Muscle of leg (tissue), 11 donors: ENCODE results near the gene IL10RB. TPM values are rescaled to one million over a fixed set of nuclear protein-coding genes. Genes with fewer than 3 reads are reported as not detected.
"Not testable (repeated sequence)": the region's sequence is repeated elsewhere in the genome, so short reads cannot be mapped to it uniquely, and the experiment has no call there.

Experiments used
- DNase-seq: peaks from one replicate; pipeline ENCODE4 v3.0.0; 2013
- H3K27ac ChIP-seq: one replicate; pipeline ENCODE4 v1.5.1; 2013; ENCODE audit warnings: mild to moderate bottlenecking, low read length, control low read depth
- H3K27me3 ChIP-seq: one replicate; pipeline ENCODE4 v1.6.1; 2013; ENCODE audit warnings: low read length; ENCODE audit not compliant: control insufficient read depth, insufficient read depth
- H3K36me3 ChIP-seq: one replicate; pipeline ENCODE4 v1.6.1; 2013; ENCODE audit warnings: low read length; ENCODE audit not compliant: control insufficient read depth, insufficient read depth
- H3K4me1 ChIP-seq: one replicate; pipeline ENCODE4 v1.6.1; 2013; ENCODE audit warnings: low read length; ENCODE audit not compliant: control insufficient read depth, insufficient read depth
- H3K4me3 ChIP-seq: one replicate; pipeline ENCODE4 v1.5.1; 2013; ENCODE audit warnings: low read length, control low read depth
- H3K9me3 ChIP-seq: replicated peaks from 2 replicates; pipeline ENCODE4 v1.6.1; 2013; ENCODE audit warnings: low read depth, low read length; ENCODE audit not compliant: control insufficient read depth
- WGBS: methylation state at CpG from one replicate; pipeline ENCODE4 v1.1.5; 2013; ENCODE audit warnings: missing lambda C conversion rate; ENCODE audit not compliant: insufficient coverage; 5-methylcytosine and 5-hydroxymethylcytosine counted together
- polyA plus RNA-seq, 8 donors: library from polyadenylated mRNA; unstranded; fragments of 120-200 nt; gene quantifications; one replicate each; pipeline versions ENCODE4 v1.2.1 to v1.2.3, GENCODE V29; 2013; ENCODE audit warnings: inconsistent platforms in 1 of 8, low replicate concordance in 1 of 8; ENCODE audit not compliant: insufficient read length in 8 of 8, insufficient read depth in 1 of 8
- total RNA-seq: library from RNA; stranded (reverse); fragments of 120-200 nt; gene quantifications from one replicate; pipeline ENCODE4 v1.2.4, GENCODE V29; 2013

The IL10RB gene
- total and polyA plus RNA-seq, 9 donors = 13.8 to 25.9 (median 18.9) TPM

- Histone ChIP-seq H3K4me1 (peaks cover 4% of the 10 kb centered on the region), H3K27ac (no peak overlapping the region), H3K4me3 (no peak overlapping the region), H3K27me3 (no peaks in the 10 kb centered on the region), H3K9me3 (no peaks in the 10 kb centered on the region), H3K36me3 (peaks cover 61% of the 10 kb centered on the region)
- 91% methylated on average over 4 of the region's 7 CpGs for WGBS
- no peak for DNase-seq
Observed at GRCh38 chr21:33249331-33250002, 16.7 kb upstream of the IL10RB start.

GRCh38 chr21:33251119-33251518, 15.0 kb upstream of the IL10RB start:
- Histone ChIP-seq H3K4me1 (peaks cover 4% of the 10 kb centered on the region), H3K36me3 (peaks cover 66% of the 10 kb centered on the region), H3K4me3 (no peak overlapping the region), H3K27ac (no peak overlapping the region), H3K27me3 (no peaks in the 10 kb centered on the region), H3K9me3 (no peaks in the 10 kb centered on the region)
- DNase-seq = no peak
- WGBS = 89% methylated on average over 2 of the region's 2 CpGs

DNA sequence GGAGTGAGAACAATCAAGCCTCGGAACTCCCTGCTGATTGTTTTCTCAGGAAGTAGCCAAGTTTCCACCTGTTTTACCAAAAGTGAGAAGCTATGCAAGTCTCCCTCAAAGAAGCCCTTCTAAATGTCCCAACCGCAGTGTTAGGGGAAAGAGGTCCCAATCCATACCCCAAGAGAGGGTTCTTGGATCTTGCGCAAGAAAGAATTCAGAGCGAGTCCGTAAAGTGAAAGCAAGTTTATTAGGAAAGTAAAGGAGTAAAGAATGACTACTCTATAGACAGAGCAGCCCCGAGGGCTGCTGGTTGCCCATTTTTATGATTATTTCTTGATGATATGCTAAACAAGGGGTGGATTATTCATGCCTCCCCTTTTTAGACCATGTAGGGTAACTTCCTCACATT, 12.8 kb upstream of the IL10RB start:
- not testable (repeated sequence) for H3K4me3 ChIP-seq, H3K27ac ChIP-seq, H3K27me3 ChIP-seq, H3K4me1 ChIP-seq, H3K9me3 ChIP-seq, DNase-seq
- WGBS = 100% methylated on average over 1 of the region's 6 CpGs
- H3K36me3 ChIP-seq = peaks cover 63% of the 10 kb centered on the region

- Histone ChIP-seq H3K27me3 (no peaks in the 10 kb centered on the region), H3K4me3 (no peak overlapping the region), H3K27ac (no peak overlapping the region), H3K36me3 (peaks cover 59% of the 10 kb centered on the region), H3K4me1 (no peaks in the 10 kb centered on the region), H3K9me3 (no peaks in the 10 kb centered on the region)
- WGBS = 95% methylated on average over 4 of the region's 5 CpGs
- DNase-seq = no peak
Observed at GRCh38 chr21:33254766-33255165, 11.4 kb upstream of the IL10RB start.

DNA sequence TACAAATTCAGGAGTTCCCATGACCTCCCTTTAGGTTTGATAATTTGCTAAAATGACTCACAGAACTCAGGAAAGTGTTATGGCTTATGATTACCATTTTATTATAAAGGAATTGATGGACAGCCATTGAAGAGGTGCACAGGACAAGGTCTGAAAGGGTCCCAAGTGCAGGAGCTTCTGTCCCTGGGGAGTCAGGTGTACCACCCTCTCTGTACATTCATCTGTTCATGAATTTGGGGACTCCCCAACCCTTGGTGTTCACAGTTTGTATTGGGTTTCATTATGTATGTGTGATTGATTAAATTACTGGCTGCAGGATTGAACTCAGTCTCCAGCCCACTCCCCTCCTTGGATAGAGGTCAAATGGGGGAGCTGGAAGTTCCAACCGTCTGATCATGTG, 10.8 kb upstream of the IL10RB start:
- Histone ChIP-seq H3K9me3 (no peaks in the 10 kb centered on the region), H3K27me3 (no peaks in the 10 kb centered on the region), H3K4me3 (no peak overlapping the region), H3K4me1 (no peaks in the 10 kb centered on the region), H3K36me3 (peaks cover 57% of the 10 kb centered on the region), H3K27ac (no peak overlapping the region)
- WGBS = 40% methylated on average over 1 of the region's 1 CpG
- no peak for DNase-seq

DNA sequence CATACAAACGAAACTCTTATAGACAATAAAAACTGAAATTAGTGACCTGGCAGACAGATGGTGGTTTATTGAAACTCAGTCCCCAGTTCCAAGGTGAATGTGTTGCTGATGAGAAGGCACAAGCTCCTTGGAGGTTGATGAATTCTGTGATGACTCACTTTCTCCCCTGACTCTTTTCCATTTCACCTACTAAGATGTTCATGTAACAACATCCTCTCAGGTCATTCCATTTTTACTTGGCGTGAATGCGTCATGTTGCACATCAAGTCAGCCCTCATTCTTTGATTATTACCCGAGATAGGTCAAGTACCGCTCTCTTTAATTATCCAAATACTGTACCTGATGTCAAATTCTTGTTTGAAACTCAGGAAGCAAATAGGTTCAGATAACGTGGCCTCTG, 10.1 kb upstream of the IL10RB start:
- H3K27me3 ChIP-seq = no peaks in the 10 kb centered on the region
- no peaks in the 10 kb centered on the region for H3K9me3 ChIP-seq
- H3K4me1 ChIP-seq = no peaks in the 10 kb centered on the region
- DNase-seq = no peak
- no peak overlapping the region for H3K27ac ChIP-seq
- peaks cover 53% of the 10 kb centered on the region for H3K36me3 ChIP-seq
- no peak overlapping the region for H3K4me3 ChIP-seq
- whole genome bisulfite sequencing = 85% methylated on average over 3 of the region's 6 CpGs

GRCh38 chr21:33257094-33257803, 8.9 kb upstream of the IL10RB start:
- no peaks in the 10 kb centered on the region for H3K27me3 ChIP-seq
- DNase-seq = no peak
- no peak overlapping the region for H3K4me3 ChIP-seq
- 95% methylated on average over 15 of the region's 18 CpGs for WGBS
- peaks cover 50% of the 10 kb centered on the region for H3K36me3 ChIP-seq
- no peak overlapping the region for H3K27ac ChIP-seq
- no peaks in the 10 kb centered on the region for H3K9me3 ChIP-seq
- no peaks in the 10 kb centered on the region for H3K4me1 ChIP-seq

DNA sequence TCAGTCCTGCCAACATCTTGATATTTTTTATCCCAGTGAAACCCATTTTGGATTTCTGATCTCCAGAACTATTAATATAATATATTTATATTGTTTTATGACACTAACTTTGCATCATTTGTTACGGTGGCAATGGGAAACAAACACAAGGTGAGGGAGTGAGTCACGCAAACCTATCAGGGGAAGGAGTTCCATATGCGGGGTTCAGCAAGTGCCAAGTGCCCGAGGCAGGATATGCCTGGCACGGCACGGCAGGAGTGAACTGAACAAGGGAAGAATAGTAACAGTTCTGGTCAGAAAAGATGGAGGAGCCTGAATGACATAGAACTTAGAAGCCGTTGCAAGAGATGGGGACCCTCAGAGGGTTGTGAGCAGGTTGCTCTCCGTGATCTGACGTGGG, 7.7 kb upstream of the IL10RB start:
- Histone ChIP-seq H3K36me3 (peaks cover 51% of the 10 kb centered on the region), H3K27ac (no peak overlapping the region), H3K4me1 (no peaks in the 10 kb centered on the region), H3K9me3 (no peaks in the 10 kb centered on the region), H3K4me3 (no peak overlapping the region), H3K27me3 (no peaks in the 10 kb centered on the region)
- DNase-seq = no peak
- 98% methylated on average over 8 of the region's 9 CpGs for WGBS

GRCh38 chr21:33259428-33259827, 6.7 kb upstream of the IL10RB start:
- Histone ChIP-seq H3K27me3 (no peaks in the 10 kb centered on the region), H3K36me3 (peaks cover 46% of the 10 kb centered on the region), H3K4me1 (no peaks in the 10 kb centered on the region), H3K27ac (no peak overlapping the region), H3K4me3 (no peak overlapping the region), H3K9me3 (no peaks in the 10 kb centered on the region)
- DNase-seq = no peak
- no CpG with 5 or more reads among the region's 2 CpGs for WGBS

DNA sequence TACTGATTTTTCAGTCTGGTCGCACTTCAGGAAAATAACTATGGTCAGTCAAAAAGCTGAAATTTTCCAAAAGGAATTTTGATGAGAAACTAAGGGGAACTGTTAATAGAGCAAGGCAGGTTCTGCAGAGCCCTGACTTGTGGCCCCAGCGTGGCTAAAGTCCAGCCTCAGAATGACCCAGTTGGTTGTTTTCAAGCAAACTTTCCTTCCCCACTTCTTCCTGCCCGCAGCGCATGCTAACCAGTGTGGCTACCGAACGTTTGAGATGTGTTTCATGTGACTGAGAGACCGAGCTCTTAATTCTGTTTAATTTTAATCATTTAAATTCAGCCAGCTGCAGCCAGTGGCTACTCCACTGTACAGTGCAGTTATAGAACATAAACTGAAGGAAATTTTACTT, 6.2 kb upstream of the IL10RB start:
- no peaks in the 10 kb centered on the region for H3K27me3 ChIP-seq
- H3K9me3 ChIP-seq = no peaks in the 10 kb centered on the region
- H3K4me3 ChIP-seq = no peak overlapping the region
- 91% methylated on average over 6 of the region's 7 CpGs for WGBS
- peak; percentile 42 for DNase-seq
- peaks cover 42% of the 10 kb centered on the region for H3K36me3 ChIP-seq
- no peaks in the 10 kb centered on the region for H3K4me1 ChIP-seq
- no peak overlapping the region for H3K27ac ChIP-seq
